ENCODE results near the gene SYT14.

DNA sequence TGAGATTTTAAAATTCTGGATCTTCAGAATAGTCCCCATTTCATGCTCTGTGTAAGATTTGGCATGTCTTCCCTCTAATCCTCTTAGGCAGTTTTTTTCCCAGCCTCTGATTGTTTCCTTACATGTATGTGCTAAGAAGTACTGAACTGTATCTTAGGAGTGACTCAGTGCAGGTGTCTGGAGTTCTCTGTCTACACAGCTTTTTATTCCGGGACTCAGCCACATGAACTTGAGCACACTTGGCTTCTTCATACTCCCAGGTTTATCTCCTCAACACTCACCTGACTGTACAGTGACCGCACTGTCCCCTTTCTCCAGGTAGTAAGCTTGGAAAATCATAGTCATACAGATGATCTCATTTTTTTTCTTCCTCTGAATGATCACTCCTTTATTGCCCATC lies 50.7 kb downstream of the SYT14 start:
- TF ChIP-seq, protein P1, sequence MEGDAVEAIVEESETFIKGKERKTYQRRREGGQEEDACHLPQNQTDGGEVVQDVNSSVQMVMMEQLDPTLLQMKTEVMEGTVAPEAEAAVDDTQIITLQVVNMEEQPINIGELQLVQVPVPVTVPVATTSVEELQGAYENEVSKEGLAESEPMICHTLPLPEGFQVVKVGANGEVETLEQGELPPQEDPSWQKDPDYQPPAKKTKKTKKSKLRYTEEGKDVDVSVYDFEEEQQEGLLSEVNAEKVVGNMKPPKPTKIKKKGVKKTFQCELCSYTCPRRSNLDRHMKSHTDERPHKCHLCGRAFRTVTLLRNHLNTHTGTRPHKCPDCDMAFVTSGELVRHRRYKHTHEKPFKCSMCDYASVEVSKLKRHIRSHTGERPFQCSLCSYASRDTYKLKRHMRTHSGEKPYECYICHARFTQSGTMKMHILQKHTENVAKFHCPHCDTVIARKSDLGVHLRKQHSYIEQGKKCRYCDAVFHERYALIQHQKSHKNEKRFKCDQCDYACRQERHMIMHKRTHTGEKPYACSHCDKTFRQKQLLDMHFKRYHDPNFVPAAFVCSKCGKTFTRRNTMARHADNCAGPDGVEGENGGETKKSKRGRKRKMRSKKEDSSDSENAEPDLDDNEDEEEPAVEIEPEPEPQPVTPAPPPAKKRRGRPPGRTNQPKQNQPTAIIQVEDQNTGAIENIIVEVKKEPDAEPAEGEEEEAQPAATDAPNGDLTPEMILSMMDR (conservative IDR thresholded peaks at IDR 0.05), result no peak
- no peak for TF ChIP-seq EZH2 (IDR thresholded peaks at IDR 0.05; ENCODE audit: low read depth)
